ENCODE measurements around the gene RPRD1B. TPM values are rescaled to one million over a fixed set of nuclear protein-coding genes. Genes with fewer than 3 reads are reported as not detected.

The RPRD1B gene
- polyA plus RNA-seq, 1 experiment: 23.7 TPM

- peak; percentile 23 for DNase-seq (ENCODE audit: low read depth, low spot score)
- no peaks in the 10 kb centered on the region for H3K9me3 ChIP-seq (ENCODE audit: control insufficient read depth, insufficient read depth, low read length)
- H3K27ac ChIP-seq (ENCODE audit: low read depth, low read length): no peak overlapping the region
- ChIA-PET CTCF (interaction anchor here (1.2 to 5.0 kb wide), 5 partner anchors 11 to 430 kb away, joined by 3 to 43 read pairs (median 4); no protein-coding TSS in a partner anchor), POLR2A (interaction anchor here (0.5 kb wide), 1 partner anchor 606 kb away, joined by 11 read pairs; no protein-coding TSS in a partner anchor)
- H3K4me3 ChIP-seq (ENCODE audit: low read depth, low read length): no peak overlapping the region
- TF ChIP-seq CTCF (IDR thresholded peaks at IDR 0.05; ENCODE audit: low read depth, low read length): no peak
- H3K27me3 ChIP-seq (ENCODE audit: control insufficient read depth, insufficient read depth, low read length): no peaks in the 10 kb centered on the region
Observed at GRCh38 chr20:37994512-37994911, 39.0 kb upstream of the RPRD1B start.

GRCh38 chr20:37995856-37996605, 37.5 kb upstream of the RPRD1B start:
- CTCF ChIA-PET: interaction anchor here (2.1 kb wide), 1 partner anchor 226 kb away, joined by 10 read pairs; no protein-coding TSS in a partner anchor
- H3K4me3 ChIP-seq (ENCODE audit: low read depth, low read length): no peak overlapping the region
- TF ChIP-seq CTCF (IDR thresholded peaks at IDR 0.05; ENCODE audit: low read depth, low read length): no peak
- POLR2A ChIA-PET: no interaction called here
- H3K27me3 ChIP-seq (ENCODE audit: control insufficient read depth, insufficient read depth, low read length): no peaks in the 10 kb centered on the region
- no peak overlapping the region for H3K27ac ChIP-seq (ENCODE audit: low read depth, low read length)
- no peak for DNase-seq (ENCODE audit: low read depth, low spot score)
- H3K9me3 ChIP-seq (ENCODE audit: control insufficient read depth, insufficient read depth, low read length): no peaks in the 10 kb centered on the region

DNA sequence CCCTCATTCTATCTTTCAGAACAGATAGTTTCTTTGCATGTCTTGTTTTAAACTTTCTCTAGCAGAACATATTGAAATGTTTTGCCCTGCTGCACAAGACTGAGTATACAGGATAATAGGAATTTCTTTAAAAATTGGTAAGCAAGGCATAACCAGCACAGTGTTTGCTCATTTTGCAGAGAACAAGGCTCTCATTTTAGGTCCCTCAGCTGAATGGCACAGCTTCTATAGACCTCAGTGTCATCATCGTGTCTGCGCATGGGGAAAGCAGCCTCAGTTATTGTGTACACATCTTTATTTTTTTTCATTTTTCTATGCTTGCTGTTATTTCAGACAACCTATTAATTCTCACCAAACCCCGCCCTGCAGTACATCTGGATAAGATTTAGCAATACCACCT, 36.0 kb upstream of the RPRD1B start:
- POLR2A ChIA-PET: no interaction called here

GRCh38 chr20:37999526-38000263, 33.9 kb upstream of the RPRD1B start:
- CTCF ChIA-PET: no interaction called here
- Histone ChIP-seq H3K27me3 (ENCODE audit: control insufficient read depth, insufficient read depth, low read length) (no peaks in the 10 kb centered on the region), H3K4me3 (ENCODE audit: low read depth, low read length) (no peak overlapping the region), H3K27ac (ENCODE audit: low read depth, low read length) (peak overlapping the region; percentile 13), H3K9me3 (ENCODE audit: control insufficient read depth, insufficient read depth, low read length) (no peaks in the 10 kb centered on the region)
- DNase-seq (ENCODE audit: low read depth, low spot score): no peak
- no peak for TF ChIP-seq CTCF (IDR thresholded peaks at IDR 0.05; ENCODE audit: low read depth, low read length)
- POLR2A ChIA-PET: no interaction called here

More for the DNA sequence above, 36.0 kb upstream of the RPRD1B start:
- Histone ChIP-seq H3K9me3 (ENCODE audit: control insufficient read depth, insufficient read depth, low read length) (no peaks in the 10 kb centered on the region), H3K27ac (ENCODE audit: low read depth, low read length) (no peak overlapping the region), H3K27me3 (ENCODE audit: control insufficient read depth, insufficient read depth, low read length) (no peaks in the 10 kb centered on the region), H3K4me3 (ENCODE audit: low read depth, low read length) (no peak overlapping the region)
- DNase-seq (ENCODE audit: low read depth, low spot score): no peak
- TF ChIP-seq CTCF (IDR thresholded peaks at IDR 0.05; ENCODE audit: low read depth, low read length): no peak
- CTCF ChIA-PET: no interaction called here

DNA sequence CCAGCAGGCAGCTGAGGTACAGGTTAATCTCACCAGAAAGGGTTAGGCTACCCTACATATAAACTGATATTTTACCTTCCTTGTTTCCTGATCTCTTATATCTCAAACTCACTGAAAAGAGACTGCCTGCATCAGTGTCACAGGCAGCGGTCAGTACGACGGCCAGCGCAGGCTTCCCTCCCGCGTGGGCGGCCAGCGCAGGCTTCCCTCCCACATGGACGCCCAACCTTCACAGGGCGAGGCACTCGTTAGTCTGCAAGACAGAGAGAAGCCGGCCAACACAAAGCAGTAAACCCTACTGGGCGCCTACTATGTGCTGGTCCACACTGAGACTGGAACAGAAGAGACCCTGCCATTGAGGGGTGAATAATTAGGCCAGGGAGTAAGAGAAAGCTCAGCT, 33.3 kb upstream of the RPRD1B start:
- Histone ChIP-seq H3K9me3 (ENCODE audit: control insufficient read depth, insufficient read depth, low read length) (no peaks in the 10 kb centered on the region), H3K27ac (ENCODE audit: low read depth, low read length) (peak overlapping the region; percentile 73), H3K4me3 (ENCODE audit: low read depth, low read length) (no peak overlapping the region), H3K27me3 (ENCODE audit: control insufficient read depth, insufficient read depth, low read length) (no peaks in the 10 kb centered on the region)
- no peak for DNase-seq (ENCODE audit: low read depth, low spot score)
- POLR2A ChIA-PET: no interaction called here
- TF ChIP-seq CTCF (IDR thresholded peaks at IDR 0.05; ENCODE audit: low read depth, low read length): no peak
- CTCF ChIA-PET: no interaction called here
